UCSD-AML1 (cell line): ENCODE results near the gene CLEC11A.
"Not testable (repeated sequence)": the region's sequence is repeated elsewhere in the genome, so short reads cannot be mapped to it uniquely, and the experiment has no call there.

Experiments
- DNase-seq: peaks from one replicate; lab custom pipeline; 2025; ENCODE audit not compliant: unreplicated experiment; lab: John Stamatoyannopoulos, UW

The CLEC11A gene

GRCh38 chr19:50753879-50754278 is 30.7 kb downstream of the CLEC11A start:
- DNase-seq, result no peak

- DNase-seq, result not testable (repeated sequence)
Observed at GRCh38 chr19:50756244-50756643, 33.1 kb downstream of the CLEC11A start.

DNA sequence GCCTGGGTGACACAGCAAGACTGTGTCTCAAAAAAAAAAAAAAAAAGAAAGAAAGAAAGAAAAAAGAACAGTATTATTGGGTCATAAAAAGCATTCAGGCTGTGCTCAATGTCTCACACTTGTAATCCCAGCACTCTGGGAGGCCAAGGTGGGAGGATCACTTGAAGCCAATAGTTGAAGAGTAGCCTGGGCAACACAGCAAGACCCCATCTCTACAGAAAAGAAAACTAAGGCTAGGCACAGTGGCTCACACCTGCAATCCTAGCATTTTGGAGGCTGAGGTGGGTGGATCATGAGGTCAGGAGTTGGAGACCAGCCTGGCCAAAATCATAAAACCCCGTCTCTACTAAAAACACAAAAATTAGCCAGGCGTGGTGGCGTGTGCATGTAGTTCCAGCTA is 34.5 kb downstream of the CLEC11A start:
- not testable (repeated sequence) for DNase-seq

DNA sequence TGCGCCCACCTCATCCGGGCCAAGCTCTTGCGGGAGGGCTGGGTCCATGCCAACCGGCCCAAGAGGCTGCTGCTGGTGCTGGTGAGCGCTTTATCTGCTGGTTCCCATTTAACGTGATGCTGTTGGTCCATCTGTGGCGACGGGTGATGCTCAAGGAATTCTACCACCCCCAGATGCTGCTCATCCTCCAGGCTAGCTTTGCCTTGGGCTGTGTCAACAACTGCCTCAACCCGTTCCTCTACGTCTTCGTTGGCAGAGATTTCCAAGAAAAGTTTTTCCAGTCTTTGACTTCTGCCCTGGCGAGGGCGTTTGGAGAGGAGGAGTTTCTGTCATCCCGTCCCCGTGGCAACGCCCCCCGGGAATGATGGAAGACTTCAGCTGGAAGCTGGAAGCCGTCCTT is 35.9 kb downstream of the CLEC11A start:
- DNase-seq, result not testable (repeated sequence)

DNA sequence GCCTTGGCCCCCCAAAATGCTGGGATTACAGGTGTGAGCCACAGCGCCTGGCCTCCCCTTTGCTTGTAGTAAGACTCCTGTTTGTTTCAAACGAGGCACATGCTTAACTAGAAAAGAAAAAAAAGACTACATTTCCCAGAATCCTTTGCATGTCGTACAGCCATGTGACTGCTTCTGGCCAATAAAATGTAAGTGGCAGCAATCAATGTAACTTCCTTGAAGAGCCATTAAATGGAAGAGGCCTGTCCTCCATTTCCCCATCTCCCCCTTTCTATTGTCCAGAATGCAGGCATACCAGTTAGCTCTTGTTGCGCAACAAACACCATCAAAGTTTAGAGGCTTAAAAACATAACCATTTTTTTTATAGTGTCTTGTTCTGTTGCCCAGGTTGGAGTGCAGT is 36.7 kb downstream of the CLEC11A start:
- DNase-seq, result no peak

- DNase-seq, result not testable (repeated sequence)
Observed at GRCh38 chr19:50761501-50761900, 38.3 kb downstream of the CLEC11A start.

DNA sequence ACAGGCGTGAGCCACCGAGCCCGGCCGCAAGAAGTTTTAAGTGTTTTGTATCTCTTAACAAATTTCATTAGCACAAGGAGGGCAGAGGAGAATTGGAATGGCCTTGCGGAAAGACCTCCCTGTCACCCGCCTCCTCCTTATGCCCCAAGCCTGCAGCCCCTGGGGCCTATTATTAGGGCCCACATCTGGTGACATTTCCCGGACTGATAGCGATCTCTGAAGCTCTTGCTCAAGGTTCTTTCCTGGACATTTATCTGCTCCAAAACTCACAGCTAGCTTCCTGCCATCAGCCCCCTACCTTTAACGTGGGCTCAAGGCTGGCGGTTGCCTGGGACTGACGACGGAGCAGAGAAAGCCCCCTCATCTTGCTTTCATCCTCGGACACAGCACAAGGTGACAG is 40.4 kb downstream of the CLEC11A start:
- DNase-seq, result not testable (repeated sequence)

DNA sequence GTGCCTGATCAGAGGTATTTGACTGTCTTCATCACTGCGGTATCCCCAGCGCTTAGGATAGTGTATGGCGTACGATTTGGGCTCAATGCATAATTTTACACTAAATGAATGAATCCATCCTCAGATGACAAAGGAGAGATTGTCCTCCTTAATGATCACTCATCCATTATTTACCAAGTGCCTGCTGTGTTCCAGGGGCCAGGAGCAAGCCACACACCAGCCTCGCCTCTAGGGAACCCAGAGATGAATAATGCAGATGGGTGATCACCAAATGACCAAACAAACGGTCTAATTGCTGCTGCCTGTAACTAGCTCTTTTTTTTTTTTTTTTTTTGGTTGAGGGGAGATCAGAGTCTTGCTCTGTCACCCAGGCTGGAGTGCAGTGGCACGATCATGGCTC is 41.2 kb downstream of the CLEC11A start:
- DNase-seq, result no peak

DNA sequence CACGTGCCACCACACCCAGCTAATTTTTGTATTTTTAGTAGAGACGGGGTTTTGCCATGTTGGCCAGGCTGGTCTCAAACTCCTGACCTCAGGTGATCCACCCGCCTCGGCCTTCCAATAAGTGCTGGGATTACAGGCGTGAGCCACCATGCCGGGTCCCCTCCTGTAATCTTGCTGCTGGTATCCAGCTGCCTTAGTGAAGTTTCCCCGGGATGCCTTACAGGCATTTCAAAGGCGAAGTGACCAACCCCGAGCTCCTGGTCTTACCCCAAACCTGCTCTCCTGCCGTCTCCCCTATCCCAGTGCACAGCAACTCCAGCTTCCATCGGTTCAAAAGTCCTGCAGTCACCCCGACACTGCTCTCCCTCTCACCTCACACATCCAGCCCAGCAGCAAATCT is 43.6 kb downstream of the CLEC11A start:
- not testable (repeated sequence) for DNase-seq

DNA sequence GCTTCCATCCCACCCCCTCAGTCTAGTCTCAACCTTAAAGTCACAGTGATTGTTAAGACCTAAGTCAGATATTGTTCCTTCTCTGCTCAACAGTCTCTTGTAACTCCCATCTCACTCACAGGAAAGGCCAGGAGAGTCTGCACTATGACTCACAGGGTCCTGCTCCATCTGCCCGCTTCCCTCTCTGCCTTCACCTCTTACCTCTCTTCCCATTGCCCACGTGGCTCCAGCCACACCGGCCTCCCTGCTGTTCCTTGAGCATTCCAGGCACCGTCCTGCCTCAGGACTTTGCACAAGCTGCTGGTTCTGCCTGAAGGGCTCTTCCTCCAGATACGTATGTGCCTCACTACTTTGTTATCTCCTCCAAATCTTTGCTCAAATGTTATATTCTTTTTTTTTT is 44.1 kb downstream of the CLEC11A start:
- not testable (repeated sequence) for DNase-seq

GRCh38 chr19:50768277-50768676 is 45.1 kb downstream of the CLEC11A start:
- DNase-seq, result no peak

GRCh38 chr19:50770164-50770563 is 47.0 kb downstream of the CLEC11A start, which contains the start of gene GPR32:
Gene GPR32 (plus strand): TSS chr19:50770464. CDS start chr19:50770601, 137 bp downstream.
- not testable (repeated sequence) for DNase-seq

DNA sequence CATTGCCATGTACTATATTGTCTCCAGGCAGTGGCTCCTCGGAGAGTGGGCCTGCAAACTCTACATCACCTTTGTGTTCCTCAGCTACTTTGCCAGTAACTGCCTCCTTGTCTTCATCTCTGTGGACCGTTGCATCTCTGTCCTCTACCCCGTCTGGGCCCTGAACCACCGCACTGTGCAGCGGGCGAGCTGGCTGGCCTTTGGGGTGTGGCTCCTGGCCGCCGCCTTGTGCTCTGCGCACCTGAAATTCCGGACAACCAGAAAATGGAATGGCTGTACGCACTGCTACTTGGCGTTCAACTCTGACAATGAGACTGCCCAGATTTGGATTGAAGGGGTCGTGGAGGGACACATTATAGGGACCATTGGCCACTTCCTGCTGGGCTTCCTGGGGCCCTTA is 47.7 kb downstream of the CLEC11A start:
- DNase-seq, result no peak

- DNase-seq, result no peak
Observed at GRCh38 chr19:50772476-50772875, 49.3 kb downstream of the CLEC11A start.

DNA sequence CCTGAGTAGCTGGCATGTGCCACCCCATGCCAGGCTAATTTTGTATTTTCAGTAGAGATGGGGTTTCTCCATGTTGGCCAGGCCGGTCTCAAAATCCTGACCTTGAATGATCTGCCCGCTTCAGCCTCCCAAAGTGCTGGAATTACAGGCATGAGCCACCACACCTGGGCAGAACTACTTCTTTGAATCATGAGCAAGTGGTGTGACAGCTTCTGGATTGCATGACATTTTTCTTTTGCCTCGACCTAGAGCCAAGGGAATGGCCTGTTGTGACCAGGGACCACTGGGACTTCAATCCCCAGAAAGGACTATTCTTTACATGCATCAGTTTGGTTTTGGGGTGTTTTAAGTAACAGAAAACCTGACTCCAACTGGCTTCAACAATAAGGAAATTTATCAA is 49.7 kb downstream of the CLEC11A start:
- not testable (repeated sequence) for DNase-seq

GRCh38 chr19:50773454-50773853 is 50.3 kb downstream of the CLEC11A start:
- not testable (repeated sequence) for DNase-seq
